Progenitor cell of endocrine pancreas (in vitro differentiated cells): ENCODE measurements around the gene SPG11. TPM values are rescaled to one million over a fixed set of nuclear protein-coding genes. Genes with fewer than 3 reads are reported as not detected.

ENCODE experiments used
- DNase-seq: peaks from one replicate; pipeline ENCODE4 v3.0.0; 2021; ENCODE audit warnings: low spot score; ENCODE audit not compliant: unreplicated experiment
- H3K27ac Mint-ChIP-seq: 2 replicates; pipeline ENCODE4 v1.8.0; 2021; ENCODE audit warnings: mild to moderate bottlenecking, moderate library complexity, mixed read lengths
- H3K27me3 Mint-ChIP-seq: 2 replicates; pipeline ENCODE4 v1.8.0; 2021; ENCODE audit warnings: mixed read lengths
- H3K36me3 Mint-ChIP-seq: 2 replicates; pipeline ENCODE4 v1.8.0; 2022; ENCODE audit warnings: mixed read lengths; ENCODE audit not compliant: insufficient read depth
- H3K4me1 Mint-ChIP-seq: 2 replicates; pipeline ENCODE4 v1.8.0; 2021; ENCODE audit warnings: low read depth, mixed read lengths
- H3K4me3 Mint-ChIP-seq: 2 replicates; pipeline ENCODE4 v1.8.0; 2021; ENCODE audit warnings: low read depth, mild to moderate bottlenecking, moderate library complexity, mixed read lengths
- H3K9me3 Mint-ChIP-seq: 2 replicates; pipeline ENCODE4 v1.8.0; 2021; ENCODE audit warnings: low read depth, mixed read lengths
- CTCF ChIP-seq: fragments of 200-600 bp; sonication (generic); IDR thresholded peaks from one replicate; pipeline ENCODE4 v1.5.0; 2021; ENCODE audit warnings: antibody characterized with exemption, mild to moderate bottlenecking; ENCODE audit not compliant: unreplicated experiment
- total RNA-seq: library from RNA; stranded (reverse); gene quantifications from 2 replicates; pipeline ENCODE4 v1.2.1, GENCODE V29; 2021

SPG11 gene
- total RNA-seq, 1 donor from 2014 or later = 96.4 TPM

- no peaks in the 10 kb centered on the region for H3K27me3 Mint-ChIP-seq
These were observed 120.9 kb downstream of the SPG11 start for GRCh38 chr15:44542596-44542995.

GRCh38 chr15:44541282-44541958 lies 122.0 kb downstream of the SPG11 start:
- Mint-ChIP-seq H3K27ac (peak overlapping the region; percentile 47), H3K4me1 (peaks cover 15% of the 10 kb centered on the region), H3K4me3 (no peak overlapping the region), H3K27me3 (no peaks in the 10 kb centered on the region), H3K36me3 (peaks cover 16% of the 10 kb centered on the region), H3K9me3 (no peaks in the 10 kb centered on the region)
- TF ChIP-seq CTCF = no peak
- no peak for DNase-seq

More at GRCh38 chr15:44542596-44542995, 120.9 kb downstream of the SPG11 start:
- Mint-ChIP-seq H3K36me3 (peaks cover 16% of the 10 kb centered on the region), H3K27ac (no peak overlapping the region), H3K9me3 (no peaks in the 10 kb centered on the region), H3K4me1 (peaks cover 15% of the 10 kb centered on the region), H3K4me3 (no peak overlapping the region)
- DNase-seq = no peak
- TF ChIP-seq CTCF = no peak

DNA sequence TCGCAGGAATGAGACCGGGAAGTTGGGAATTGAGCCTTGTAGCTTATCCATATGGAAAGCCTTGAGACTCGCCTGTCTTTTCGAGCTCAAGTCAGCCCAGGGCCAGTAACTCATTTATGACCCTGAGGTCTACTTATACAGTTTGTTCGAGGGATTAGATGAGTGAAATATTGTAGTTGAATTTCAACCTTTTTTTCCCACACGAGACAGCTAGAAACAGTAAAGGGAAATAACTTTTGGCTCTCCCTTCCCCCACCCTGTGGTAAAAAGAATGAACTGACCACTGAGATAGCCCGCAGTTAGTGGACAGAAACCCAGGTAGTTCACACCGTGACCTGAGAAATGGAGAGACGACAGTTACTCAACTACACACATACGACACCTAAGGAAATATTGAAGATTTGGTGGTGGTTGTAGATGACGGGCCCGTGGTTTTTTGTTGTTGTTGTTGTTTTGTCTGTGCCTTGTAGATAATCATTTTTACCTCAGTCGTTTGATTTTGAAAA lies 125.7 kb downstream of the SPG11 start:
- Mint-ChIP-seq H3K27ac (peak overlapping the region; percentile 87), H3K4me3 (peak overlapping the region; percentile 88), H3K36me3 (peaks cover 15% of the 10 kb centered on the region), H3K9me3 (no peaks in the 10 kb centered on the region), H3K27me3 (no peaks in the 10 kb centered on the region), H3K4me1 (peaks cover 19% of the 10 kb centered on the region)
- DNase-seq = no peak
- no peak for TF ChIP-seq CTCF

GRCh38 chr15:44536962-44537734 lies 126.3 kb downstream of the SPG11 start, which contains the start of gene EIF3J:
EIF3J (plus strand) TSS chr15:44537147; CDS start chr15:44537195, 48 bp downstream.
- Mint-ChIP-seq H3K9me3 (no peaks in the 10 kb centered on the region), H3K4me3 (peak within 1 kb of the TSS; percentile 88), H3K4me1 (peaks cover 19% of the 10 kb centered on the region), H3K27ac (peak within 1 kb of the TSS; percentile 97), H3K36me3 (peaks cover 15% of the 10 kb centered on the region), H3K27me3 (no peaks in the 10 kb centered on the region)
- no peak for TF ChIP-seq CTCF
- DNase-seq = peak; percentile 88

DNA sequence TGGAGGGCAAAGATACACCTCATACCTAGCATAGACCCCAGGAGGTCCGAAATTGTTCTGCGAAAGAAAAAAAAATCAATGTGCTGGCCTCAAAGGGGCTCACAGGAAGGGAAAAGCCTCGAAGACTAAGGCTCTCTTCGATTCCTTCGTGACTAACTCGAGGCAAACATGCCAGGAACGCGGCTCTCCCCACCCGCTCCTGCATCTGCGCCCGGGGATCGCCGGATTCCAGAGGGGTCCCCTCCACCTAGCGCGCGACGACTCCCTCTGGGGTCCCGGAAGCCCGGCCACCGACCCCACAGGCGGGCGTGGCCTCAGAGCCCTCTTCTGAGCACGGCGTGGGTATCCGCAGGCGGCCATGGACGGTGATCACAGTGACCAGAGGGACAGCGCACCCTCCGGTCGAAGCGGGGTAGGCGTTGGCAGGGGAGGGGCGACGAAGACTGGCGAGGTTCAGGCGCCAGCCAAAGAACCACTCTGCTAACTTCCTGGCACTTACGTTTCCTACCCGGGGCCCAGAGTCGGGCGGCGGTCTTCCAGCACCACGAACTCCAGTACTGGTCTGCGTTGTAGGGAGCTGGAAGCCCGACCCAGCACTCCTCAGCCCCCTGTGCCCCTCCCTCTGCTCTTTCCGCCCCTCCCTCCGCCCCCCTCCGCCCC lies 127.0 kb downstream of the SPG11 start:
- peaks cover 19% of the 10 kb centered on the region for H3K4me1 Mint-ChIP-seq
- no peaks in the 10 kb centered on the region for H3K27me3 Mint-ChIP-seq
- H3K9me3 Mint-ChIP-seq = no peaks in the 10 kb centered on the region
- peaks cover 14% of the 10 kb centered on the region for H3K36me3 Mint-ChIP-seq
- H3K27ac Mint-ChIP-seq = peak overlapping the region; percentile 95
- peak; percentile 71 for DNase-seq
- TF ChIP-seq CTCF = peak; percentile 41
- H3K4me3 Mint-ChIP-seq = peak overlapping the region; percentile 88
